Suprapubic skin (tissue), 4 donors: ENCODE data around the gene ZNF841. TPM values are rescaled to one million over a fixed set of nuclear protein-coding genes. Genes with fewer than 3 reads are reported as not detected.
"Not testable (repeated sequence)": the region's sequence is repeated elsewhere in the genome, so short reads cannot be mapped to it uniquely, and the experiment has no call there.

Experiments used
- DNase-seq, 2 donors: peaks; one replicate each; pipeline ENCODE4 v3.0.0-alpha.2; 2019; ENCODE audit warnings: low spot score in 2 of 2
- H3K27ac ChIP-seq: fragments of 200-600 bp; sonication (generic); one replicate; pipeline ENCODE4 v1.5.1; 2019
- H3K27me3 ChIP-seq: fragments of 200-600 bp; sonication (generic); one replicate; pipeline ENCODE4 v1.5.1; 2019
- H3K36me3 ChIP-seq: fragments of 200-600 bp; sonication (generic); one replicate; pipeline ENCODE4 v1.5.1; 2019
- H3K4me1 ChIP-seq: fragments of 200-600 bp; sonication (generic); one replicate; pipeline ENCODE4 v1.5.1; 2019
- H3K4me3 ChIP-seq: fragments of 200-600 bp; sonication (generic); one replicate; pipeline ENCODE4 v1.5.1; 2019; ENCODE audit warnings: mild to moderate bottlenecking
- H3K9me3 ChIP-seq: fragments of 200-600 bp; sonication (generic); one replicate; pipeline ENCODE4 v1.5.1; 2019
- CTCF ChIP-seq, 2 donors: fragments of 200-600 bp in 1 of 2; fragments of 450-650 bp in 1 of 2; sonication (generic) in 1 of 2; IDR thresholded peaks; one replicate each; pipeline ENCODE4 v1.5.1; 2016 to 2019; ENCODE audit warnings: antibody characterized with exemption in 2 of 2, mild to moderate bottlenecking in 1 of 2, moderate library complexity in 1 of 2
- EP300 ChIP-seq: sonication (generic); formaldehyde crosslinking; IDR thresholded peaks from one replicate; pipeline ENCODE4 v1.6.1; 2017; ENCODE audit warnings: antibody characterized with exemption
- POLR2A ChIP-seq, 2 donors: fragments of 450-650 bp; IDR thresholded peaks; one replicate each; pipeline ENCODE4 v1.6.1; 2017; ENCODE audit warnings: antibody characterized with exemption in 2 of 2, mild to moderate bottlenecking in 2 of 2, moderate library complexity in 2 of 2
- POLR2AphosphoS5 ChIP-seq, 3 donors: sonication (generic); formaldehyde crosslinking; IDR thresholded peaks; one replicate each; pipeline ENCODE4 v1.6.1; 2017; ENCODE audit warnings: antibody characterized with exemption in 3 of 3
- WGBS: methylation state at CpG from one replicate; pipeline ENCODE4 v1.1.5; 2018; 5-methylcytosine and 5-hydroxymethylcytosine counted together
- total RNA-seq, 4 donors: library from RNA; depleted of rRNA; stranded (reverse); fragments of >200 nt; gene quantifications; one replicate each; pipeline ENCODE4 v1.1.0, GENCODE V29; 2016

Gene ZNF841
- total RNA-seq, 4 donors from 2014 or later, result 12.4 to 33.7 (median 18.6) TPM

- Histone ChIP-seq H3K9me3 (peaks cover 72% of the 10 kb centered on the region), H3K4me1 (no peaks in the 10 kb centered on the region), H3K27ac (no peak overlapping the region), H3K4me3 (no peak overlapping the region), H3K36me3 (peaks cover 89% of the 10 kb centered on the region), H3K27me3 (no peaks in the 10 kb centered on the region)
- 98% methylated on average over 6 of the region's 6 CpGs for WGBS
- DNase-seq, result no peak
- TF ChIP-seq POLR2AphosphoS5 (IDR thresholded peaks at IDR 0.05) (no peak), EP300 (no peak), POLR2A (IDR thresholded peaks at IDR 0.05) (no peak), CTCF (IDR thresholded peaks at IDR 0.05) (no peak)
These were observed 30.2 kb downstream of the ZNF841 start for GRCh38 chr19:52065399-52065798.

DNA sequence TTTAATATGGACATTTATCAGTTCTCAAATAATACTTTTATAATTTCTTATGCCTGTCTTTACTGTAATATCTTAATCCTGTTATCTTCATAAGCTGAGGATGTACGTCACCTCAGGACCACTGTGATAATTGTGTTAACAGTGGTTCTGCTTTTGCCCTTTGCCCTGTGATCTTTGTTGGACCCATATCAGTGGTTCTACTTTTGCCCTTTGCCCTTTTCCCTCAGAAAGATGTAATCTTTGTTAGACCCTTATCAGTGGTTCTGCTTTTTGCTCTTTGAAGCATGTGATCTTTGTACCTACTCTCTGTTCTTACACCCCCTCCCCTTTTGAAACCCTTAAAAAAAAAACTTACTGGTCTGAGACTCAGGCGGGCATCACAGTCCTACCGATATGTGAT is 39.1 kb downstream of the ZNF841 start:
- not testable (repeated sequence) for H3K27me3 ChIP-seq, DNase-seq, H3K36me3 ChIP-seq, H3K4me1 ChIP-seq, H3K27ac ChIP-seq, H3K4me3 ChIP-seq
- WGBS, result 94% methylated on average over 3 of the region's 3 CpGs
- H3K9me3 ChIP-seq, result peaks cover 45% of the 10 kb centered on the region

- H3K4me1 ChIP-seq, result peaks cover 11% of the 10 kb centered on the region
- H3K36me3 ChIP-seq, DNase-seq, H3K27me3 ChIP-seq, H3K4me3 ChIP-seq, H3K27ac ChIP-seq: not testable (repeated sequence)
- peaks cover 15% of the 10 kb centered on the region for H3K9me3 ChIP-seq
- WGBS, result 20% methylated on average over 1 of the region's 1 CpG
These were observed 43.8 kb downstream of the ZNF841 start for GRCh38 chr19:52051736-52052135.

GRCh38 chr19:52048555-52049501 is 46.7 kb downstream of the ZNF841 start, which contains the start of gene ZNF432:
ZNF432 (minus strand) TSS chr19:52048838; CDS start chr19:52046868, 1,970 bp downstream.
- no peak for TF ChIP-seq EP300
- no peak for TF ChIP-seq POLR2A (IDR thresholded peaks at IDR 0.05)
- peak in 1 of 3 donors; percentile 90 for TF ChIP-seq POLR2AphosphoS5 (IDR thresholded peaks at IDR 0.05)
- TF ChIP-seq CTCF (IDR thresholded peaks at IDR 0.05), result no peak
- under 1% methylated on average over 51 of the region's 60 CpGs for WGBS
- no peaks in the 10 kb centered on the region for H3K27me3 ChIP-seq
- peak; percentile 96 for DNase-seq
- peaks cover 28% of the 10 kb centered on the region for H3K36me3 ChIP-seq
- H3K4me1 ChIP-seq, result peaks cover 11% of the 10 kb centered on the region
- peak within 1 kb of the TSS; percentile 59 for H3K4me3 ChIP-seq
- peaks cover 14% of the 10 kb centered on the region for H3K9me3 ChIP-seq
- H3K27ac ChIP-seq, result peak within 1 kb of the TSS; percentile 93

- no peaks in the 10 kb centered on the region for H3K4me1 ChIP-seq
- H3K27me3 ChIP-seq, result no peaks in the 10 kb centered on the region
- TF ChIP-seq POLR2A (IDR thresholded peaks at IDR 0.05), result no peak
- TF ChIP-seq CTCF (IDR thresholded peaks at IDR 0.05), result no peak
- no peak for TF ChIP-seq EP300
- TF ChIP-seq POLR2AphosphoS5 (IDR thresholded peaks at IDR 0.05), result no peak
- H3K4me3 ChIP-seq, result no peak overlapping the region
- H3K27ac ChIP-seq, result no peak overlapping the region
- 99% methylated on average over 4 of the region's 4 CpGs for WGBS
- DNase-seq, result no peak
- H3K9me3 ChIP-seq, result peaks cover 49% of the 10 kb centered on the region
- peaks cover 93% of the 10 kb centered on the region for H3K36me3 ChIP-seq
These were observed 56.4 kb downstream of the ZNF841 start for GRCh38 chr19:52039169-52039568.

GRCh38 chr19:52034051-52034728 is 61.4 kb downstream of the ZNF841 start:
- H3K36me3 ChIP-seq, result peaks cover 55% of the 10 kb centered on the region
- no peak overlapping the region for H3K4me3 ChIP-seq

More at GRCh38 chr19:52034051-52034728, 61.4 kb downstream of the ZNF841 start:
- Histone ChIP-seq H3K27me3 (no peaks in the 10 kb centered on the region), H3K9me3 (peaks cover 68% of the 10 kb centered on the region), H3K4me1 (no peaks in the 10 kb centered on the region), H3K27ac (no peak overlapping the region)
- 97% methylated on average over 12 of the region's 12 CpGs for WGBS
- TF ChIP-seq CTCF (IDR thresholded peaks at IDR 0.05) (no peak), EP300 (no peak), POLR2A (IDR thresholded peaks at IDR 0.05) (no peak), POLR2AphosphoS5 (IDR thresholded peaks at IDR 0.05) (no peak)
- DNase-seq, result no peak
